ENCODE measurements around the gene PIP4K2A.

PIP4K2A gene

GRCh38 chr10:22669163-22669711 lies 45.1 kb downstream of the PIP4K2A start:
- Mint-ChIP-seq H3K4me1 (peaks cover 44% of the 10 kb centered on the region), H3K27ac (no peak overlapping the region), H3K4me3 (no peak overlapping the region), H3K9me3 (no peaks in the 10 kb centered on the region), H3K36me3 (ENCODE audit: low read depth) (no peaks in the 10 kb centered on the region), H3K27me3 (ENCODE audit: low read depth, poor library complexity) (no peaks in the 10 kb centered on the region)
- DNase-seq, result no peak
- TF ChIP-seq CTCF (IDR thresholded peaks at IDR 0.05), result no peak

- TF ChIP-seq CTCF (IDR thresholded peaks at IDR 0.05), result no peak
- H3K27me3 Mint-ChIP-seq (ENCODE audit: low read depth, poor library complexity), result no peaks in the 10 kb centered on the region
- no peak overlapping the region for H3K4me3 Mint-ChIP-seq
- H3K9me3 Mint-ChIP-seq, result no peaks in the 10 kb centered on the region
- peaks cover 37% of the 10 kb centered on the region for H3K4me1 Mint-ChIP-seq
- no peak for DNase-seq
- H3K36me3 Mint-ChIP-seq (ENCODE audit: low read depth), result no peaks in the 10 kb centered on the region
- H3K27ac Mint-ChIP-seq, result no peak overlapping the region
Measured at GRCh38 chr10:22667093-22667480, 47.3 kb downstream of the PIP4K2A start.

GRCh38 chr10:22666287-22667092 lies 47.9 kb downstream of the PIP4K2A start:
- TF ChIP-seq CTCF (IDR thresholded peaks at IDR 0.05), result no peak
- Mint-ChIP-seq H3K4me3 (no peak overlapping the region), H3K27ac (peak overlapping the region; percentile 0), H3K27me3 (ENCODE audit: low read depth, poor library complexity) (no peaks in the 10 kb centered on the region), H3K9me3 (no peaks in the 10 kb centered on the region), H3K4me1 (peaks cover 38% of the 10 kb centered on the region), H3K36me3 (ENCODE audit: low read depth) (no peaks in the 10 kb centered on the region)
- DNase-seq, result no peak

GRCh38 chr10:22665329-22665728 lies 49.0 kb downstream of the PIP4K2A start:
- H3K4me1 Mint-ChIP-seq, result peaks cover 43% of the 10 kb centered on the region
- H3K9me3 Mint-ChIP-seq, result no peaks in the 10 kb centered on the region
- TF ChIP-seq CTCF (IDR thresholded peaks at IDR 0.05), result no peak
- no peak for DNase-seq
- no peaks in the 10 kb centered on the region for H3K36me3 Mint-ChIP-seq (ENCODE audit: low read depth)
- no peaks in the 10 kb centered on the region for H3K27me3 Mint-ChIP-seq (ENCODE audit: low read depth, poor library complexity)
- H3K4me3 Mint-ChIP-seq, result no peak overlapping the region
- H3K27ac Mint-ChIP-seq, result no peak overlapping the region

- H3K36me3 Mint-ChIP-seq (ENCODE audit: low read depth), result peaks cover 4% of the 10 kb centered on the region
- TF ChIP-seq CTCF (IDR thresholded peaks at IDR 0.05), result no peak
- H3K4me1 Mint-ChIP-seq, result peaks cover 62% of the 10 kb centered on the region
- peak overlapping the region; percentile 64 for H3K27ac Mint-ChIP-seq
- H3K4me3 Mint-ChIP-seq, result no peak overlapping the region
- H3K27me3 Mint-ChIP-seq (ENCODE audit: low read depth, poor library complexity), result no peaks in the 10 kb centered on the region
- H3K9me3 Mint-ChIP-seq, result no peaks in the 10 kb centered on the region
- no peak for DNase-seq
Measured at GRCh38 chr10:22662733-22663330, 51.5 kb downstream of the PIP4K2A start.

Data from nephron progenitor cell (in vitro differentiated cells).